Measurements from ENCODE around the gene UPK1A.
"Not testable (repeated sequence)": the region's sequence is repeated elsewhere in the genome, so short reads cannot be mapped to it uniquely, and the experiment has no call there.

The UPK1A gene

GRCh38 chr19:35689836-35690235 is 23.5 kb downstream of the UPK1A start:
- no peak for DNase-seq (ENCODE audit: low read depth in 2 of 2)

- not testable (repeated sequence) for DNase-seq (ENCODE audit: low read depth in 2 of 2)
Measured at GRCh38 chr19:35691106-35691505, 24.8 kb downstream of the UPK1A start.

- no peak for DNase-seq (ENCODE audit: low read depth in 2 of 2)
Measured at GRCh38 chr19:35692010-35692409, 25.7 kb downstream of the UPK1A start.

- no peak for DNase-seq (ENCODE audit: low read depth in 2 of 2)
Measured at GRCh38 chr19:35693422-35693821, 27.1 kb downstream of the UPK1A start.

GRCh38 chr19:35693835-35694599 is 27.7 kb downstream of the UPK1A start:
- DNase-seq (ENCODE audit: low read depth in 2 of 2) = peak; percentile 80 to 82

- no peak for DNase-seq (ENCODE audit: low read depth in 2 of 2)
Measured at GRCh38 chr19:35695895-35696422, 29.6 kb downstream of the UPK1A start.

GRCh38 chr19:35696835-35697234 is 30.5 kb downstream of the UPK1A start:
- DNase-seq (ENCODE audit: low read depth in 2 of 2) = no peak

GRCh38 chr19:35702223-35703012 is 36.1 kb downstream of the UPK1A start:
- DNase-seq (ENCODE audit: low read depth in 2 of 2) = peak; percentile 81 to 89

- no peak for DNase-seq (ENCODE audit: low read depth in 2 of 2)
Measured at GRCh38 chr19:35703343-35703742, 37.0 kb downstream of the UPK1A start.

GRCh38 chr19:35704218-35704617 is 37.9 kb downstream of the UPK1A start, which contains the start of gene ZBTB32:
ZBTB32 (plus strand) TSS chr19:35704558; CDS start chr19:35714627, 10,069 bp downstream.
- DNase-seq (ENCODE audit: low read depth in 2 of 2) = no peak

- no peak for DNase-seq (ENCODE audit: low read depth in 2 of 2)
Measured at GRCh38 chr19:35708391-35708790, 42.1 kb downstream of the UPK1A start.

- no peak for DNase-seq (ENCODE audit: low read depth in 2 of 2)
Measured at GRCh38 chr19:35710784-35711723, 44.7 kb downstream of the UPK1A start.

- no peak for DNase-seq (ENCODE audit: low read depth in 2 of 2)
Measured at GRCh38 chr19:35712567-35713505, 46.5 kb downstream of the UPK1A start.

GRCh38 chr19:35713506-35713850 is 47.2 kb downstream of the UPK1A start:
- DNase-seq (ENCODE audit: low read depth in 2 of 2) = no peak

- no peak for DNase-seq (ENCODE audit: low read depth in 2 of 2)
Measured at GRCh38 chr19:35713904-35714495, 47.7 kb downstream of the UPK1A start.

GRCh38 chr19:35714601-35715354 is 48.5 kb downstream of the UPK1A start:
- no peak for DNase-seq (ENCODE audit: low read depth in 2 of 2)

- DNase-seq (ENCODE audit: low read depth in 2 of 2) = no peak
Measured at GRCh38 chr19:35715355-35715809, 49.1 kb downstream of the UPK1A start.

GRCh38 chr19:35715981-35716800 is 49.9 kb downstream of the UPK1A start:
- no peak for DNase-seq (ENCODE audit: low read depth in 2 of 2)

All from stimulated activated CD8-positive, alpha-beta memory T cell treated with anti-CD3 and anti-CD28 coated beads, Interleukin-2, amount 100 ng/mL, for 1 hour (primary cell).